WTC11 (cell line): ENCODE results near the gene SCN3A.

Source experiments
- FOXP1 ChIP-seq: sonication (generic); formaldehyde crosslinking; IDR thresholded peaks from 2 replicates; pipeline ENCODE4 v1.8.0; 2022; ENCODE audit warnings: missing genetic modification reagents, mild to moderate bottlenecking, moderate library complexity, borderline replicate concordance
- ZNF263 ChIP-seq: sonication (generic); formaldehyde crosslinking; IDR thresholded peaks from 2 replicates; pipeline ENCODE4 v1.8.1; 2022; ENCODE audit warnings: low read depth, mild to moderate bottlenecking, moderate library complexity, missing genetic modification reagents
- TF ChIP-seq, protein P1 (sequence below): fragments of 200-600 bp; IDR thresholded peaks from 2 replicates; pipeline ENCODE4 v1.8.0; 2022; ENCODE audit warnings: antibody characterized with exemption
- TF ChIP-seq, protein P2 (sequence below): sonication (generic); formaldehyde crosslinking; IDR thresholded peaks from 2 replicates; pipeline ENCODE4 v1.8.0; 2022; ENCODE audit warnings: mild to moderate bottlenecking, missing genetic modification reagents

DNA sequence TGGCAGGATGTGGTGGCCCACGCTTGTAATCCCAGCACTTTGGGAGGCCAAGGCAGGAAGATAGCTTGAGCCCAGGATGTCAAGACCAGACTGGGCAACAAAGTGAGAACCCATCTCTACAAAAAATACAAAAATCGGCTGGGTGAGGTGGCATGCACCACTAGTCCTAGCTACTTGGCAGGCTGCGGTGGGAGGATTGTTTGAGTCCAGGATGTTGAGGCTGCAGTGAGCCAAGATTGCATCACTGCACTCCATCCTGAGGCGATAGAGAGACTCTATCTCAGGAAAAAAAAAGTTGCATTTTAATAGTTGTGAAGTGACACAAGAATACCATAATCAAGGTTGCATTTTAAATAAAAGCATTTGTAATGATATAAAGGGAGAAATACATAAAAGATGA lies 124.4 kb downstream of the SCN3A start:
- no peak for TF ChIP-seq FOXP1 (CRISPR knock-in tag)
- no peak for TF ChIP-seq ZNF263 (CRISPR knock-in tag)
- TF ChIP-seq, protein P1, sequence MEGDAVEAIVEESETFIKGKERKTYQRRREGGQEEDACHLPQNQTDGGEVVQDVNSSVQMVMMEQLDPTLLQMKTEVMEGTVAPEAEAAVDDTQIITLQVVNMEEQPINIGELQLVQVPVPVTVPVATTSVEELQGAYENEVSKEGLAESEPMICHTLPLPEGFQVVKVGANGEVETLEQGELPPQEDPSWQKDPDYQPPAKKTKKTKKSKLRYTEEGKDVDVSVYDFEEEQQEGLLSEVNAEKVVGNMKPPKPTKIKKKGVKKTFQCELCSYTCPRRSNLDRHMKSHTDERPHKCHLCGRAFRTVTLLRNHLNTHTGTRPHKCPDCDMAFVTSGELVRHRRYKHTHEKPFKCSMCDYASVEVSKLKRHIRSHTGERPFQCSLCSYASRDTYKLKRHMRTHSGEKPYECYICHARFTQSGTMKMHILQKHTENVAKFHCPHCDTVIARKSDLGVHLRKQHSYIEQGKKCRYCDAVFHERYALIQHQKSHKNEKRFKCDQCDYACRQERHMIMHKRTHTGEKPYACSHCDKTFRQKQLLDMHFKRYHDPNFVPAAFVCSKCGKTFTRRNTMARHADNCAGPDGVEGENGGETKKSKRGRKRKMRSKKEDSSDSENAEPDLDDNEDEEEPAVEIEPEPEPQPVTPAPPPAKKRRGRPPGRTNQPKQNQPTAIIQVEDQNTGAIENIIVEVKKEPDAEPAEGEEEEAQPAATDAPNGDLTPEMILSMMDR, result no peak
- TF ChIP-seq, protein P2, sequence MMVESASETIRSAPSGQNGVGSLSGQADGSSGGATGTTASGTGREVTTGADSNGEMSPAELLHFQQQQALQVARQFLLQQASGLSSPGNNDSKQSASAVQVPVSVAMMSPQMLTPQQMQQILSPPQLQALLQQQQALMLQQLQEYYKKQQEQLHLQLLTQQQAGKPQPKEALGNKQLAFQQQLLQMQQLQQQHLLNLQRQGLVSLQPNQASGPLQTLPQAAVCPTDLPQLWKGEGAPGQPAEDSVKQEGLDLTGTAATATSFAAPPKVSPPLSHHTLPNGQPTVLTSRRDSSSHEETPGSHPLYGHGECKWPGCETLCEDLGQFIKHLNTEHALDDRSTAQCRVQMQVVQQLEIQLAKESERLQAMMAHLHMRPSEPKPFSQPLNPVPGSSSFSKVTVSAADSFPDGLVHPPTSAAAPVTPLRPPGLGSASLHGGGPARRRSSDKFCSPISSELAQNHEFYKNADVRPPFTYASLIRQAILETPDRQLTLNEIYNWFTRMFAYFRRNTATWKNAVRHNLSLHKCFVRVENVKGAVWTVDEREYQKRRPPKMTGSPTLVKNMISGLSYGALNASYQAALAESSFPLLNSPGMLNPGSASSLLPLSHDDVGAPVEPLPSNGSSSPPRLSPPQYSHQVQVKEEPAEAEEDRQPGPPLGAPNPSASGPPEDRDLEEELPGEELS (CRISPR knock-in tag), result no peak
